Mesenchymal stem cell (in vitro differentiated cells and primary cell): ENCODE results near the gene NR2F6. TPM values are rescaled to one million over a fixed set of nuclear protein-coding genes. Genes with fewer than 3 reads are reported as not detected.

ENCODE experiments used
- DNase-seq: peaks from one replicate; pipeline ENCODE4 v3.0.0-alpha.2; 2013
- H2AFZ ChIP-seq: one replicate; pipeline ENCODE4 v1.6.1; 2013; ENCODE audit warnings: low read depth, mild to moderate bottlenecking, control low read depth, inconsistent platforms, low read length, moderate library complexity
- H2AK5ac ChIP-seq: 2 replicates; pipeline ENCODE4 v1.6.1; 2013; ENCODE audit warnings: low read length, moderate library complexity, mild to moderate bottlenecking, inconsistent platforms; ENCODE audit not compliant: severe bottlenecking
- H2BK120ac ChIP-seq: one replicate; pipeline ENCODE4 v1.6.1; 2013; ENCODE audit warnings: low read depth, mild to moderate bottlenecking, inconsistent platforms, low read length, moderate library complexity
- H2BK12ac ChIP-seq, 2 experiments: one replicate each; pipeline ENCODE4 v1.6.1; 2013; ENCODE audit warnings: inconsistent platforms in 2 of 2, low read length in 2 of 2, mild to moderate bottlenecking in 2 of 2, moderate library complexity in 2 of 2, control low read depth in 1 of 2
- H2BK15ac ChIP-seq: one replicate; pipeline ENCODE4 v1.6.1; 2013; ENCODE audit warnings: mild to moderate bottlenecking, low read depth, inconsistent platforms; ENCODE audit not compliant: poor library complexity, severe bottlenecking
- H2BK5ac ChIP-seq: 2 replicates; pipeline ENCODE4 v1.6.1; 2013; ENCODE audit warnings: low read depth, mild to moderate bottlenecking, low read length, control low read depth, inconsistent platforms; ENCODE audit not compliant: poor library complexity, severe bottlenecking
- H3K14ac ChIP-seq, 2 experiments: one replicate each; pipeline ENCODE4 v1.6.1; 2013; ENCODE audit warnings: inconsistent platforms in 2 of 2, low read length in 2 of 2, control low read depth in 1 of 2, mild to moderate bottlenecking in 1 of 2, moderate library complexity in 1 of 2
- H3K18ac ChIP-seq, 2 experiments: one replicate each; pipeline ENCODE4 v1.6.1; 2013; ENCODE audit warnings: inconsistent platforms in 2 of 2, low read length in 2 of 2, control low read depth in 1 of 2, low read depth in 1 of 2, mild to moderate bottlenecking in 1 of 2
- H3K23ac ChIP-seq, 2 experiments: one replicate each; pipeline ENCODE4 v1.6.1; 2013; ENCODE audit warnings: inconsistent platforms in 2 of 2, low read length in 2 of 2, mild to moderate bottlenecking in 2 of 2, moderate library complexity in 2 of 2, control low read depth in 1 of 2
- H3K27ac ChIP-seq: 2 replicates; pipeline ENCODE4 v1.5.1; 2013; ENCODE audit warnings: mild to moderate bottlenecking, moderate library complexity, low read length, control low read depth, inconsistent platforms; ENCODE audit not compliant: poor library complexity, severe bottlenecking
- H3K27me3 ChIP-seq, 2 experiments: 2 replicates each; pipeline versions ENCODE4 v1.6.1 to v1.7.0; 2013; ENCODE audit warnings: low read length in 2 of 2, mild to moderate bottlenecking in 2 of 2, moderate library complexity in 2 of 2, control low read depth in 1 of 2, inconsistent platforms in 1 of 2; ENCODE audit not compliant: control insufficient read depth in 1 of 2, insufficient read depth in 1 of 2
- H3K36me3 ChIP-seq, 2 experiments: 2 replicates each; pipeline versions ENCODE4 v1.6.1 to v1.7.0; 2013; ENCODE audit warnings: low read length in 2 of 2, control low read depth in 1 of 2, inconsistent platforms in 1 of 2, low read depth in 1 of 2, mild to moderate bottlenecking in 1 of 2; ENCODE audit not compliant: insufficient read depth in 2 of 2, control insufficient read depth in 1 of 2
- H3K4ac ChIP-seq, 2 experiments: one replicate each; pipeline ENCODE4 v1.6.1; 2013; ENCODE audit warnings: inconsistent platforms in 2 of 2, low read length in 2 of 2, mild to moderate bottlenecking in 2 of 2, moderate library complexity in 2 of 2, control low read depth in 1 of 2, low read depth in 1 of 2
- H3K4me1 ChIP-seq: 2 replicates; pipeline ENCODE4 v1.6.1; 2013; ENCODE audit warnings: low read depth, low read length, control low read depth; ENCODE audit not compliant: control insufficient read depth, insufficient read depth
- H3K4me2 ChIP-seq: 2 replicates; pipeline ENCODE4 v1.6.1; 2013; ENCODE audit warnings: low read length, mild to moderate bottlenecking, inconsistent platforms; ENCODE audit not compliant: poor library complexity, severe bottlenecking
- H3K4me3 ChIP-seq, 2 experiments: 2 replicates each; pipeline versions ENCODE4 v1.5.1 to v1.7.0; 2013; ENCODE audit warnings: low read length in 2 of 2, mild to moderate bottlenecking in 2 of 2, control low read depth in 1 of 2, low read depth in 1 of 2; ENCODE audit not compliant: insufficient read depth in 1 of 2
- H3K79me1 ChIP-seq: replicated peaks from 2 replicates; pipeline ENCODE4 v1.6.1; 2013; ENCODE audit warnings: mild to moderate bottlenecking, control low read depth, low read length, inconsistent platforms; ENCODE audit not compliant: poor library complexity, severe bottlenecking
- H3K9ac ChIP-seq: 2 replicates; pipeline ENCODE4 v1.7.0; 2013; ENCODE audit warnings: mild to moderate bottlenecking, low read length, moderate library complexity
- H3K9me3 ChIP-seq: 2 replicates; pipeline ENCODE4 v1.7.0; 2013; ENCODE audit warnings: mild to moderate bottlenecking, low read length; ENCODE audit not compliant: control insufficient read depth
- H4K8ac ChIP-seq: one replicate; pipeline ENCODE4 v1.6.1; 2013; ENCODE audit warnings: inconsistent platforms, mild to moderate bottlenecking, low read length, moderate library complexity
- H4K91ac ChIP-seq: one replicate; pipeline ENCODE4 v1.6.1; 2013; ENCODE audit warnings: mild to moderate bottlenecking, low read length, inconsistent platforms
- WGBS: methylation state at CpG from one replicate; pipeline ENCODE4 v1.1.7; 2013; ENCODE audit warnings: mixed read lengths; 5-methylcytosine and 5-hydroxymethylcytosine counted together
- polyA plus RNA-seq, 2 experiments: library from polyadenylated mRNA; stranded (reverse); fragments of 200-250 nt; gene quantifications; one replicate each; pipeline ENCODE4 v1.2.3, GENCODE V29; 2013

NR2F6 gene
- polyA plus RNA-seq (2013, experiment 1 of 2) = 47.1 TPM
- polyA plus RNA-seq (2013, experiment 2 of 2) = 46.4 TPM

- H2BK120ac ChIP-seq = peak within 1 kb of the TSS; percentile 93
- H3K27ac ChIP-seq = peak within 1 kb of the TSS; percentile 90
- peak within 1 kb of the TSS; percentile 95 for H4K91ac ChIP-seq
- H3K36me3 ChIP-seq = peaks cover 0 to 9% of the 10 kb centered on the region in 2 experiments
- no peak for DNase-seq
- H2BK12ac ChIP-seq = peak within 1 kb of the TSS; percentile 57 to 94
- no peaks in the 10 kb centered on the region for H3K27me3 ChIP-seq
- 1% methylated on average over 15 of the region's 72 CpGs for WGBS
- H3K4ac ChIP-seq = peak within 1 kb of the TSS; percentile 98 to 99
- peak within 1 kb of the TSS; percentile 85 to 99 for H3K18ac ChIP-seq
- H2BK15ac ChIP-seq = peak within 1 kb of the TSS; percentile 94
- H3K79me1 ChIP-seq = peaks cover 2% of the 10 kb centered on the region
- H2AK5ac ChIP-seq = peak within 1 kb of the TSS; percentile 5
- no peak within 1 kb of the TSS for H2AFZ ChIP-seq
- peak within 1 kb of the TSS; percentile 90 to 92 for H3K4me3 ChIP-seq
- H3K4me1 ChIP-seq = peaks cover 52% of the 10 kb centered on the region
- H3K9ac ChIP-seq = peak within 1 kb of the TSS; percentile 79
- H4K8ac ChIP-seq = peak within 1 kb of the TSS; percentile 67
- peak within 1 kb of the TSS; percentile 67 for H2BK5ac ChIP-seq
- peak within 1 kb of the TSS; percentile 57 for H3K4me2 ChIP-seq
- H3K14ac ChIP-seq = peak within 1 kb of the TSS; percentile 80 to 84
- peak within 1 kb of the TSS in 1 of 2 experiments; percentile 99 for H3K23ac ChIP-seq
- H3K9me3 ChIP-seq = no peaks in the 10 kb centered on the region
Measured at GRCh38 chr19:17245535-17245984, at the start of gene NR2F6. Gene NR2F6, minus strand, starts transcription at chr19:17245919. Its CDS starts 699 bp downstream, at chr19:17245220.

DNA sequence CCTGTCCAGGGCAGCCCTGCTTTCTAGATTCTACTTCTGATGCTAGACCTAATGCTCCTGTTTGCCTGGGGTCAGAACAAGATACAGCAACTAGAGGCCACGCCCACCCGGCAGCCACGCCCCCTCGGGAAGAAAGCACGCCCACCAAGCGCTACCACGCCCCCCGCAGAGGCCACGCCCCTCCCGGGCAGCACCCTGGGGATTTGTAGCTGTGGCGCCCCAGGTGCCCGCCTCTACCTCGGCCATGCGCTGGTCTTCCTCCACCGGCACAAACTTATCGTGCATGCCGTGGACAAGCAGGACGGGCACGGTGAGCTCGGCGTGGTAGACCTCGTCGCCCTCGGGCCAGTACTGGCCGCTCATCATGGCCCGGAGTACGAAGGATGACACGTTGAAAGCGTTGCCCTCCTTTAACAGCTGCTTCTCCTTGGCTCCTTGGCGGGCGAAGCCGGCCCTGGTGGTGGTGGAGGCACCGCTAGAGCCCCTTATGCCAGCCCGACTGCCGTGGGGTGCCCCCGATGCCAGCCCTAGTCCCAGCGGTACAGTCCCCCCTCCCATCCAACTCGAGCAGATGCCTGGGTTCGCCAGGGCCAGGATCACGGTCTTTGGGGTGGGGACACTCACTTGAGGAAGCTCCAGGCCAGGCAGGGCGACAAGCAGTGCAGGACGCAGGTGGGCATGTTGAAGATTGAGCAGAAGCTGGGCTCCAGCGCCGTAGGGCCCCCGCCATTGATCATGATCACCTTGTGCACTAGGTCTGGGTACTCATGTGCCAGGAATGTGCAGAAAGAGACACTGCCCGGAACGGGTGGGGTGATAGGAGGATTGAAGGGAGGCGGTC is 48.6 kb upstream of the NR2F6 start:
- DNase-seq = no peak
- Histone ChIP-seq H4K8ac (no peak overlapping the region), H3K27me3 (no peaks in the 10 kb centered on the region), H3K4me3 (no peak overlapping the region), H2BK15ac (no peak overlapping the region), H3K4me1 (peaks cover 18% of the 10 kb centered on the region), H2BK5ac (no peak overlapping the region), H3K4me2 (no peak overlapping the region), H3K27ac (no peak overlapping the region), H3K9ac (no peak overlapping the region), H3K23ac (no peak overlapping the region), H2AK5ac (no peak overlapping the region), H3K18ac (no peak overlapping the region), H3K36me3 (peaks cover 3 to 33% of the 10 kb centered on the region in 2 experiments), H3K79me1 (peaks cover 19% of the 10 kb centered on the region), H3K9me3 (no peaks in the 10 kb centered on the region), H2AFZ (no peak overlapping the region), H2BK120ac (no peak overlapping the region), H3K4ac (no peak overlapping the region), H3K14ac (no peak overlapping the region), H2BK12ac (no peak overlapping the region), H4K91ac (no peak overlapping the region)
- WGBS = 86% methylated on average over 47 of the region's 48 CpGs

GRCh38 chr19:17293605-17294004 is 47.9 kb upstream of the NR2F6 start:
- no peak overlapping the region for H4K8ac ChIP-seq
- no peak overlapping the region for H2BK12ac ChIP-seq
- H3K9me3 ChIP-seq = no peaks in the 10 kb centered on the region
- WGBS = 96% methylated on average over 13 of the region's 14 CpGs
- H3K4ac ChIP-seq = no peak overlapping the region
- no peaks in the 10 kb centered on the region for H3K27me3 ChIP-seq
- H3K79me1 ChIP-seq = peaks cover 16% of the 10 kb centered on the region
- H2BK120ac ChIP-seq = no peak overlapping the region
- H2AK5ac ChIP-seq = no peak overlapping the region
- no peak overlapping the region for H3K27ac ChIP-seq
- no peak for DNase-seq
- H3K36me3 ChIP-seq = peaks cover 3 to 27% of the 10 kb centered on the region in 2 experiments
- H3K23ac ChIP-seq = no peak overlapping the region
- peaks cover 18% of the 10 kb centered on the region for H3K4me1 ChIP-seq
- no peak overlapping the region for H3K4me3 ChIP-seq
- no peak overlapping the region for H2AFZ ChIP-seq
- H4K91ac ChIP-seq = no peak overlapping the region
- H3K4me2 ChIP-seq = no peak overlapping the region
- H2BK15ac ChIP-seq = no peak overlapping the region
- H2BK5ac ChIP-seq = no peak overlapping the region
- H3K18ac ChIP-seq = no peak overlapping the region
- no peak overlapping the region for H3K9ac ChIP-seq
- no peak overlapping the region for H3K14ac ChIP-seq
